KMS-11 (cell line): ENCODE results near the gene BPTF.
A peak's percentile ranks its signal among the peaks of the same experiment; 100 is the strongest.
"Not testable (repeated sequence)": the region's sequence is repeated elsewhere in the genome, so short reads cannot be mapped to it uniquely, and the experiment has no call there.

ENCODE experiments used
- H2AFZ ChIP-seq: fragments of 200-600 bp; sonication (generic); 2 replicates; pipeline ENCODE4 v1.6.1; 2016; ENCODE audit warnings: antibody characterized with exemption, mixed run types, low read depth
- H3K27ac ChIP-seq: fragments of 200-600 bp; sonication (generic); 2 replicates; pipeline ENCODE4 v1.6.1; 2016; ENCODE audit warnings: mild to moderate bottlenecking, mixed run types
- H3K27me3 ChIP-seq: fragments of 200-600 bp; sonication (generic); 2 replicates; pipeline ENCODE4 v1.6.1; 2017; ENCODE audit warnings: mild to moderate bottlenecking, low read depth, mixed run types, moderate library complexity; ENCODE audit not compliant: insufficient read depth
- H3K36me3 ChIP-seq: fragments of 200-600 bp; sonication (generic); 2 replicates; pipeline ENCODE4 v1.6.1; 2017; ENCODE audit warnings: mild to moderate bottlenecking, mixed run types; ENCODE audit not compliant: insufficient read depth
- H3K4me1 ChIP-seq: fragments of 200-600 bp; sonication (generic); 2 replicates; pipeline ENCODE4 v1.6.1; 2016; ENCODE audit warnings: mild to moderate bottlenecking, low read depth, mixed run types; ENCODE audit not compliant: poor library complexity, severe bottlenecking
- H3K4me2 ChIP-seq: fragments of 200-600 bp; sonication (generic); 2 replicates; pipeline ENCODE4 v1.7.0; 2016; ENCODE audit warnings: mild to moderate bottlenecking, mixed run types
- H3K4me3 ChIP-seq: fragments of 200-600 bp; sonication (generic); IDR thresholded peaks from 2 replicates; pipeline ENCODE4 v1.6.1; 2017; ENCODE audit warnings: low read depth, low read length, mixed read lengths; ENCODE audit not compliant: insufficient read depth
- H3K79me2 ChIP-seq: fragments of 200-600 bp; sonication (generic); 2 replicates; pipeline ENCODE4 v1.6.1; 2016; ENCODE audit warnings: low read depth, mixed run types; ENCODE audit not compliant: insufficient read depth
- H3K9ac ChIP-seq: fragments of 200-600 bp; sonication (generic); 2 replicates; pipeline ENCODE4 v1.6.1; 2016; ENCODE audit warnings: mild to moderate bottlenecking, mixed run types
- H4K20me1 ChIP-seq: fragments of 200-600 bp; sonication (generic); 2 replicates; pipeline ENCODE4 v1.6.1; 2016; ENCODE audit warnings: mild to moderate bottlenecking, mixed run types; ENCODE audit not compliant: insufficient read depth
- TF ChIP-seq, protein P1 (sequence below): fragments of 200-600 bp; sonication (generic); conservative IDR thresholded peaks from 2 replicates; pipeline ENCODE4 v1.6.1; 2017; ENCODE audit warnings: low read depth, mild to moderate bottlenecking, antibody characterized with exemption, low read length, moderate library complexity, mixed read lengths

Gene BPTF

DNA sequence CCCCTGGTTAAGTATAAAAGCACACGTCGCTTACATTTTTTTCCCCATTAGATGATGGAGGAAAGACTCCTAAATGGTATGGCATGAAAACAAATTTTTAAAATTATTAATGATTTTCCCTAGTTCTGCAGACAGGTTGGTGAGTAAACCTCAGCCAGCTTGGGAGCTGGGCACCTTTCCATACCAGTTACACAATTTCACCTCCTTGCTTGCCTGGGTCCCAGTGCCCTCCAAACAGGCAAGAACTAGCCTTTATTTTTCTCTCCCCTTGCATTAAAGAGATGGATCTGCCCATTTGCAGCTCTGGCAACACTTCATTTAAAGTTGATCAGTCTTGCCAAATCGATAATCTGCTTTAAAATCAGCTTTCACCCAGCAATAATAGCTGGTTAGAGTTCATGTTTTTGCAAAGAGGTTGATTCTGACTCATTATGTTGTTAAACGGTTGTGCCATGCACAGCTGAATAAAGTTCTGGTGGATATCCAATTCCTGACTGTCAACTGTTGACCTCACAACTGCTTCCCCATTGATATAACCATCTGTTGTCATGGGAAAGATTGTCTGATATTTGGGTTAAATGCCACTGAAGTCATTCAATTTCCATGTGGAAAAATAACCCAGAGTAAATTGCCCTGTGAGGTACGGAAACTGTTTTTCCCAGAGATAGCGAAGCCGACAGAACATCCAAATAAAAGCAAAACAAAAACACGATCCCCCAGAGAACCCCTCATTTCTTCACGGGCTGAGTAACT lies 169.7 kb downstream of the BPTF start:
- Histone ChIP-seq H2AFZ (no peak overlapping the region), H3K27me3 (no peaks in the 10 kb centered on the region), H3K4me2 (peak overlapping the region; percentile 38; the same call in 1 of the 2 replicates), H4K20me1 (no peaks in the 10 kb centered on the region), H3K27ac (no peak overlapping the region), H3K79me2 (no peaks in the 10 kb centered on the region), H3K4me3 (no peak overlapping the region), H3K4me1 (peaks cover 21% of the 10 kb centered on the region), H3K36me3 (no peaks in the 10 kb centered on the region), H3K9ac (no peak overlapping the region)
- TF ChIP-seq, protein P1, sequence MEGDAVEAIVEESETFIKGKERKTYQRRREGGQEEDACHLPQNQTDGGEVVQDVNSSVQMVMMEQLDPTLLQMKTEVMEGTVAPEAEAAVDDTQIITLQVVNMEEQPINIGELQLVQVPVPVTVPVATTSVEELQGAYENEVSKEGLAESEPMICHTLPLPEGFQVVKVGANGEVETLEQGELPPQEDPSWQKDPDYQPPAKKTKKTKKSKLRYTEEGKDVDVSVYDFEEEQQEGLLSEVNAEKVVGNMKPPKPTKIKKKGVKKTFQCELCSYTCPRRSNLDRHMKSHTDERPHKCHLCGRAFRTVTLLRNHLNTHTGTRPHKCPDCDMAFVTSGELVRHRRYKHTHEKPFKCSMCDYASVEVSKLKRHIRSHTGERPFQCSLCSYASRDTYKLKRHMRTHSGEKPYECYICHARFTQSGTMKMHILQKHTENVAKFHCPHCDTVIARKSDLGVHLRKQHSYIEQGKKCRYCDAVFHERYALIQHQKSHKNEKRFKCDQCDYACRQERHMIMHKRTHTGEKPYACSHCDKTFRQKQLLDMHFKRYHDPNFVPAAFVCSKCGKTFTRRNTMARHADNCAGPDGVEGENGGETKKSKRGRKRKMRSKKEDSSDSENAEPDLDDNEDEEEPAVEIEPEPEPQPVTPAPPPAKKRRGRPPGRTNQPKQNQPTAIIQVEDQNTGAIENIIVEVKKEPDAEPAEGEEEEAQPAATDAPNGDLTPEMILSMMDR: no peak

DNA sequence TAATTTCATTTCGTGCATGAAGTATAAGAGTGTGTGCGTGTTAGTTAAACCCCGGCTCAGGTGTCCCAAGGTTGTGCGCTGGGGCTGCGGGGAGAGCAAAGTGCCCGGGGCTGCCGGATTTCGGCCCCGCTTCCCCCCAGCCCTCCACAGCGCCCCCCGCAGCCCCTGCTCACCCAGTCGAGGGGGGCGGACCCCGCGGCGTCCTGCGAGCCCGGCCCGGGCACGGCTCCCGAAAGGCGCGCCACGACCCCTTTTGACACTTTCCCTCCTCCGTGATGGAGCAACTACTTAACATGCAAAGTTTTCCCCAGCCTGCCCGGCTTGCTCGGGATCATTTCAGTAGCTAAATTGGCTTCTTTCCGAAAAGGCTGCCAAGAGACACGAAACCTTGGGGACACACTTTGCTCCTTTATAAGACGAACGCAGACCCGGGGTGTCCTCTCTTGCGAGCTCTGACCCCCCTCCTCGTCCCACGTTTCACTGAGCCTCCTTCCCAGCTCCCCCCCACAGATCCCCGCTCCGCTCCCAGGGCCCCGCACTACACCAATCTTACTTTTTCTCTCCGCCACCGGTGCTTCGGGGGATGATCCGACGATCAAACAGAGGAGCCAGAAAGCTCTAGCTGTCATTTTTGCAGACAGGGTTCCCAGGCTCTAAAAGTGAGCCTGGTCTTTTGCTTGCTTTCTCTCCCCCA lies 170.4 kb downstream of the BPTF start:
- H3K36me3 ChIP-seq: no peaks in the 10 kb centered on the region
- no peak overlapping the region for H3K4me2 ChIP-seq
- no peak overlapping the region for H3K4me3 ChIP-seq
- no peak overlapping the region for H2AFZ ChIP-seq
- no peak overlapping the region for H3K27ac ChIP-seq
- peaks cover 21% of the 10 kb centered on the region for H3K4me1 ChIP-seq
- H3K9ac ChIP-seq: no peak overlapping the region
- H3K79me2 ChIP-seq: no peaks in the 10 kb centered on the region
- TF ChIP-seq, protein P1: no peak
- H4K20me1 ChIP-seq: no peaks in the 10 kb centered on the region
- no peaks in the 10 kb centered on the region for H3K27me3 ChIP-seq

DNA sequence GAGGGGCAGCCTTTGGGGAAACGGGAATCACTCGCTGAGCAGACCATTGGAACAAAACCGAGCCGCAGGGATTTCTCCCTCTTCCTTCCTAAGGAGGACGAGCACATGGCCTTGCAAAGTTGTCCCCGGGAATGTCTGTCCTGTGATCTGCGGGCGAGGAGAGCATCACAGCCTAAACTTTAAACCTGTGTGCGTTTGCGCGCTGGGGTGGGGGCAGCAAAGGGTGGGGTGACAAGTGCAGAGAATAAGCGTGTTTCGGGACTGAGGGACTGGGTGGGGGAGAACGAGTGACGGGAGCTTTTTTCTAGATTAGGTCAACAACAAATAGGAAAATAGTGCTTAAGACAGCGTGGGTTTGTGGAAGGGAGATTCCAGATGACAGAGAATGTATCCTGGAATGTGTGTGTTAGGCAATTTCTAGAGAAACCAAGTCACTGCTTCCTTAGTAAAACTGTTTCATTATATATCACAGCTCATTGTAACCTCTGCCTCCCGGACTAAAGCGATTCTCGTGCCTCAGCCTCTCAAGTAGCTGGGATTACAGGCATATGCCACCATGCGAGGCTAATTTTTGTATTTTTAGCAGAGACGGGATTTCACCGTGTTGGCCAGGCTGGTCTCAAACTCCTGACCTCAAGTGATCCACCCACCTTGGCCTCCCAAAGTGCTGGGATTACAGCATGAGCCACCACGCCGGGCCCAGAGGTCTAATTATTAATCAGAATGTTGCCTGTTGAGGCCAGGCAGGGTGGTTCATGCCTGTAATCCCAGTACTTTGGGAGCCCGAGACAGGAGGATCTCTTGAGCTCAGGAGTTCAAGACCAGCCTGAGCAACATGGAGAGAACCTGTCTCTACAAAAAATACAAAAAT lies 171.2 kb downstream of the BPTF start, which contains the start of gene C17orf58:
Gene C17orf58, minus strand, starts transcription at position 169 of the 871 bp plus-strand sequence. CDS start 271 bp downstream, outside the sequence.
- not testable (repeated sequence) for H3K9ac ChIP-seq, H3K4me2 ChIP-seq, H3K79me2 ChIP-seq, H3K36me3 ChIP-seq, H3K4me3 ChIP-seq, H4K20me1 ChIP-seq, H3K27me3 ChIP-seq, H3K27ac ChIP-seq, H2AFZ ChIP-seq
- H3K4me1 ChIP-seq: peaks cover 21% of the 10 kb centered on the region

DNA sequence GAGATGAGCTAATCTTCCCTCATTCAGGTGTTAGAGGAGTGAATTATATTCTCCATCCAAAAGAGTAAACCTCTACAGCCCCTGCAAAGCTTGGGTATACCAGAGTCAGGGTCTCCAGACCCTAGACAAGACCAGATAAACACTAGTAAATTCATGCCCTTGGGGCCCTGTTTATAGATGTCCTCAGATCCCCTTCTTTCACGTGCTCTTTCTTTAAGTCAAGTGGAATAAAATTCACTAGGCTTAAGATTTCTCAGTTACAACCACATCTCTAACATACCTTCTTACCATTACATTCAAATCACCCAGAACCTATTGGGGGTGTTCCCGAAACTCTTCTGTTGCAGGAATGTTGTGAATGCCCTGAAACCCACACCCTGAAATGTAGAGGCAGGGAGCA lies 173.2 kb downstream of the BPTF start:
- no peaks in the 10 kb centered on the region for H3K36me3 ChIP-seq
- no peaks in the 10 kb centered on the region for H3K79me2 ChIP-seq
- TF ChIP-seq, protein P1: no peak
- H3K27me3 ChIP-seq: no peaks in the 10 kb centered on the region
- no peak overlapping the region for H3K4me3 ChIP-seq
- no peaks in the 10 kb centered on the region for H4K20me1 ChIP-seq
- H3K27ac ChIP-seq: no peak overlapping the region
- no peak overlapping the region for H3K9ac ChIP-seq
- no peak overlapping the region for H3K4me2 ChIP-seq
- no peak overlapping the region for H2AFZ ChIP-seq
- peaks cover 10% of the 10 kb centered on the region for H3K4me1 ChIP-seq
